B cell (primary cell): Measurements from ENCODE around the gene FBXO3. TPM values are rescaled to one million over a fixed set of nuclear protein-coding genes. Genes with fewer than 3 reads are reported as not detected.
A peak's percentile ranks its signal among the peaks of the same experiment; 100 is the strongest.

Experiments
- ATAC-seq: fragments of 200-7000 bp; cut with Tn5 transposase; one replicate; pipeline ENCODE4 v1.10.0; 2021; ENCODE audit warnings: low read depth, mild to moderate bottlenecking, moderate number of reproducible peaks, moderate library complexity
- CTCF ChIA-PET: fragments of 350-600 bp; sonication (Branson Sonifier 250); formaldehyde crosslinking; loops from one replicate; lab custom pipeline; 2021; ENCODE audit warnings: antibody characterized with exemption, inconsistent platforms; lab: Charles Lee
- POLR2A ChIA-PET: fragments of 350-600 bp; sonication (Branson Sonifier 250); formaldehyde crosslinking; loops from one replicate; lab custom pipeline; 2021; ENCODE audit warnings: antibody characterized with exemption; lab: Charles Lee
- DNase-seq: peaks from one replicate; pipeline ENCODE4 v3.0.0; 2013
- H2AFZ ChIP-seq: 2 replicates; pipeline ENCODE4 v1.6.1; 2012; ENCODE audit warnings: mild to moderate bottlenecking, low read depth, low read length; ENCODE audit not compliant: insufficient read depth, poor library complexity, severe bottlenecking
- H3K27ac ChIP-seq, 2 donors: 1 replicate in 1 of 2; 2 replicates in 1 of 2; pipeline ENCODE4 v1.5.1; 2012 to 2013; ENCODE audit warnings: low read length in 2 of 2, mild to moderate bottlenecking in 2 of 2, moderate library complexity in 1 of 2
- H3K27me3 ChIP-seq, 4 experiments: fragments of 200-600 bp in 1 of 4; sonication (generic) in 1 of 4; replicated peaks in 1 of 4; 1 replicate in 2 of 4; 2 replicates in 2 of 4; pipeline versions ENCODE4 v1.6.1 to v1.7.0; 2013 to 2016; ENCODE audit warnings: low read length in 3 of 4, mild to moderate bottlenecking in 2 of 4, mixed read lengths in 1 of 4, moderate library complexity in 1 of 4; ENCODE audit not compliant: insufficient read depth in 4 of 4, control insufficient read depth in 3 of 4; ENCODE audit errors: control extremely low read depth in 1 of 4
- H3K36me3 ChIP-seq, 2 experiments: replicated peaks in 1 of 2; 1 replicate in 1 of 2; 2 replicates in 1 of 2; pipeline versions ENCODE4 v1.6.1 to v1.7.1; 2013; ENCODE audit warnings: low read length in 1 of 2; ENCODE audit not compliant: insufficient read depth in 2 of 2, control insufficient read depth in 1 of 2; ENCODE audit errors: control extremely low read depth in 1 of 2, extremely low read depth in 1 of 2
- H3K4me1 ChIP-seq, 2 donors: fragments of 200-600 bp in 1 of 2; sonication (generic) in 1 of 2; 1 replicate in 1 of 2; 2 replicates in 1 of 2; pipeline versions ENCODE4 v1.5.1 to v1.6.1; 2013 to 2017; ENCODE audit warnings: low read length in 2 of 2; ENCODE audit not compliant: control insufficient read depth in 2 of 2, insufficient read depth in 2 of 2
- H3K4me2 ChIP-seq: replicated peaks from 2 replicates; pipeline ENCODE3; 2012; ENCODE audit warnings: mild to moderate bottlenecking, low read depth, low read length; ENCODE audit not compliant: poor library complexity, severe bottlenecking
- H3K4me3 ChIP-seq, 5 experiments: fragments of 200-600 bp in 1 of 5; sonication (generic) in 1 of 5; 1 replicate in 3 of 5; 2 replicates in 2 of 5; pipeline versions ENCODE4 v1.5.1 to v1.7.0; 2011 to 2016; ENCODE audit warnings: low read length in 4 of 5, mild to moderate bottlenecking in 4 of 5, low read depth in 2 of 5, control low read depth in 1 of 5, moderate library complexity in 1 of 5; ENCODE audit not compliant: insufficient read depth in 1 of 5; ENCODE audit errors: control extremely low read depth in 1 of 5, extremely low read depth in 1 of 5
- H3K79me2 ChIP-seq: fragments of 200-600 bp; sonication (generic); one replicate; pipeline ENCODE4 v1.6.0; 2016; ENCODE audit warnings: low read length; ENCODE audit not compliant: control insufficient read depth, insufficient read depth
- H3K9ac ChIP-seq: fragments of 200-600 bp; sonication (generic); 2 replicates; pipeline ENCODE4 v1.6.1; 2017; ENCODE audit warnings: mild to moderate bottlenecking, low read length, moderate library complexity
- H3K9me3 ChIP-seq, 3 donors: one replicate each; pipeline versions ENCODE4 v1.6.1 to v1.7.1; 2013; ENCODE audit warnings: low read length in 2 of 3; ENCODE audit not compliant: control insufficient read depth in 2 of 3, insufficient read depth in 1 of 3; ENCODE audit errors: control extremely low read depth in 1 of 3
- H4K20me1 ChIP-seq: 2 replicates; pipeline ENCODE4 v1.6.0; 2012; ENCODE audit warnings: mild to moderate bottlenecking, low read length; ENCODE audit not compliant: insufficient read depth, control insufficient read depth, poor library complexity, severe bottlenecking
- H3K27ac Mint-ChIP-seq: one replicate; pipeline ENCODE4 v1.8.0; 2021; ENCODE audit warnings: mixed read lengths
- H3K27me3 Mint-ChIP-seq: one replicate; pipeline ENCODE4 v1.8.0; 2021; ENCODE audit warnings: mixed read lengths
- H3K4me1 Mint-ChIP-seq: one replicate; pipeline ENCODE4 v1.8.0; 2021; ENCODE audit warnings: mixed read lengths
- H3K4me3 Mint-ChIP-seq: one replicate; pipeline ENCODE4 v1.8.0; 2021; ENCODE audit warnings: mixed read lengths
- H3K9me3 Mint-ChIP-seq: one replicate; pipeline ENCODE4 v1.8.0; 2022; ENCODE audit warnings: mixed read lengths; ENCODE audit not compliant: insufficient read depth
- EZH2 ChIP-seq: IDR thresholded peaks from 2 replicates; pipeline ENCODE4 v1.6.1; 2012; ENCODE audit warnings: borderline replicate concordance, low read depth, mild to moderate bottlenecking, moderate library complexity, low read length; ENCODE audit not compliant: insufficient read depth, poor library complexity, severe bottlenecking
- WGBS: methylation state at CpG from one replicate; pipeline ENCODE4 v1.1.5; 2013; ENCODE audit warnings: missing lambda C conversion rate; ENCODE audit not compliant: insufficient coverage; 5-methylcytosine and 5-hydroxymethylcytosine counted together
- intact Hi-C: fragments of 100-400 bp; cut with micrococcal nuclease; formaldehyde crosslinking; loops from one replicate; pipeline ENCODE4 v1.10.0; 2022
- polyA plus RNA-seq: library from polyadenylated mRNA; depleted of rRNA; stranded (reverse); fragments of >200 nt; gene quantifications from 2 replicates; pipeline ENCODE4 v1.2.3, GENCODE V29; 2012
- total RNA-seq, 2 donors: library from RNA; stranded (reverse); fragments of 120-200 nt in 1 of 2; gene quantifications; 1 replicate in 1 of 2; 2 replicates in 1 of 2; pipeline versions ENCODE4 v1.2.3 to v1.2.4, GENCODE V29; 2013 to 2022
- TF ChIP-seq, protein P1 (sequence below): fragments of 200-600 bp; IDR thresholded peaks from one replicate; pipeline ENCODE4 v1.8.0; 2022; ENCODE audit warnings: antibody characterized with exemption, mild to moderate bottlenecking

FBXO3 gene
- total and polyA plus RNA-seq, 2 donors (not counting 1 experiment from before 2014, with no cell fraction given): 16.8 to 34.3 TPM

DNA sequence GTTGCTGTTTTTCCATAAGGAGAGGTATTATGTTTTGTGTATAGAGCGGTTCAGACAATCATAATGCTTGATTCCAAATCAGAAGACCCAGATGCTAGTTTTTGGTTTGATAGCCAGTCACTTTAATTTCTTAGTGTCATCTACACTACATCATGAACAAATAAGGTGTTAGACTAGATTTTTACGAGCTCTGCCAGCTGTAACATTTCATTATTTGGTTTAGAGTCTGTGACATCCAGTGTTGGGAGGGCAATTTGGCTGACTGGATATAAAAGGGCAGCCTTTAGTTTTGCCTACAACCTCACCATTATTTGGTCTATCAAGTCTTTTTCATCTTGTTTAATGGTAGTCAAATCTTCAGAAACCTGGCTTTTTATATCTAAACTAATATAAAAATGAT lies 30.2 kb upstream of the FBXO3 start:
- H3K9ac ChIP-seq: no peak overlapping the region
- no peaks in the 10 kb centered on the region for H3K79me2 ChIP-seq
- H3K27me3 ChIP-seq: peaks cover 0 to 23% (median 21%) of the 10 kb centered on the region in 4 experiments
- peaks cover 46% of the 10 kb centered on the region for H3K27me3 Mint-ChIP-seq
- DNase-seq (no peak), ATAC-seq (no peak)
- no peak overlapping the region for H3K4me3 ChIP-seq
- no peaks in the 10 kb centered on the region for H3K4me1 ChIP-seq
- intact Hi-C loops: no loop called here
- H2AFZ ChIP-seq: no peak overlapping the region
- no peaks in the 10 kb centered on the region for H4K20me1 ChIP-seq
- no peaks in the 10 kb centered on the region for H3K9me3 ChIP-seq
- H3K4me1 Mint-ChIP-seq: peaks cover 3% of the 10 kb centered on the region
- TF ChIP-seq, protein P1, sequence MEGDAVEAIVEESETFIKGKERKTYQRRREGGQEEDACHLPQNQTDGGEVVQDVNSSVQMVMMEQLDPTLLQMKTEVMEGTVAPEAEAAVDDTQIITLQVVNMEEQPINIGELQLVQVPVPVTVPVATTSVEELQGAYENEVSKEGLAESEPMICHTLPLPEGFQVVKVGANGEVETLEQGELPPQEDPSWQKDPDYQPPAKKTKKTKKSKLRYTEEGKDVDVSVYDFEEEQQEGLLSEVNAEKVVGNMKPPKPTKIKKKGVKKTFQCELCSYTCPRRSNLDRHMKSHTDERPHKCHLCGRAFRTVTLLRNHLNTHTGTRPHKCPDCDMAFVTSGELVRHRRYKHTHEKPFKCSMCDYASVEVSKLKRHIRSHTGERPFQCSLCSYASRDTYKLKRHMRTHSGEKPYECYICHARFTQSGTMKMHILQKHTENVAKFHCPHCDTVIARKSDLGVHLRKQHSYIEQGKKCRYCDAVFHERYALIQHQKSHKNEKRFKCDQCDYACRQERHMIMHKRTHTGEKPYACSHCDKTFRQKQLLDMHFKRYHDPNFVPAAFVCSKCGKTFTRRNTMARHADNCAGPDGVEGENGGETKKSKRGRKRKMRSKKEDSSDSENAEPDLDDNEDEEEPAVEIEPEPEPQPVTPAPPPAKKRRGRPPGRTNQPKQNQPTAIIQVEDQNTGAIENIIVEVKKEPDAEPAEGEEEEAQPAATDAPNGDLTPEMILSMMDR: no peak
- no peak for TF ChIP-seq EZH2
- H3K27ac Mint-ChIP-seq: no peak overlapping the region
- no CpG with 5 or more reads among the region's 2 CpGs for WGBS
- no peaks in the 10 kb centered on the region for H3K9me3 Mint-ChIP-seq
- ChIA-PET CTCF (interaction anchor here (0.9 to 8.3 kb wide), 4 partner anchors 10 to 184 kb away, joined by 3 to 123 read pairs (median 31); no protein-coding TSS in a partner anchor), POLR2A (no interaction called here)
- no peak overlapping the region for H3K4me2 ChIP-seq
- no peak overlapping the region for H3K27ac ChIP-seq
- H3K36me3 ChIP-seq: no peaks in the 10 kb centered on the region
- H3K4me3 Mint-ChIP-seq: no peak overlapping the region

DNA sequence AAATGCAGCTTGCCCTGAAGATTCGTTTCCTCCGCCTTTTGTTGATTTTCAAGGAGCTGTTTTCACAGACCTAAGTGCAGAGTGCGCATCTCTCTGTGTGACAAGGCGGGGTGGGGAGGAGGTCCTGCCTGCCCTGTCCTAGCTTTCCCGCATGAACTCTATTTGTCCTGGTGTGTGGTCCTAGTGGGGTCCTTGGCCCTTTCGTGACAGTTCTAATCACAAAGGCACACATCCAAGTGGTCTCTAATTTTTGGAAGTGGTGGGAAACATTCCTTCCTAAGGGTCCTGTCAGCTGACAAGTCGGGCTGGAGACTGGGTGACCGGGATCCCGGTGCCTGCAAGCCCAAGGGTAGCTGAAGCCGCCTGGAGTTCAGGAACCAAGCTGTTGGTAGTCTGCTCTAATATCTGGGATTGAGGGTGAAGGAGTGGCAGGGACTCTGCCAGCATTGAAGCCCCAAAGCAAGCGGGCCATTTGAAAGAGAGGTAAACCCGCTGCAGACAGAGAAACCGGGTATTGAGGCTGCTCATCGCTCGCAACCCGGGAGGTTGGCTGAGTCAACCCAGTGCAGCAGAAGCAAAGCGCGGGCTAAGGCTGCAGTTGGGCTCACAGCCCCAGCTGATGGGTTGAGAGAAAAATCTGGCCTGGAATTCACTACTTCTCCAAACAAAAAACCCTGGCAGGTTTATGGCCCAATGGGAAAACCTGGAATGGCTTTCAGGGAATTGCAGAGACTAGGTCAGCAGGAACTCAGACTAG lies 28.1 kb upstream of the FBXO3 start:
- WGBS: 10% methylated on average over 13 of the region's 18 CpGs
- CTCF ChIA-PET: interaction anchor here (0.6 to 1.2 kb wide), 3 partner anchors 26 to 390 kb away, joined by 3 read pairs; no protein-coding TSS in a partner anchor

More for the DNA sequence above, 28.1 kb upstream of the FBXO3 start:
- Mint-ChIP-seq H3K4me3 (no peak overlapping the region), H3K27me3 (peaks cover 53% of the 10 kb centered on the region), H3K4me1 (peaks cover 3% of the 10 kb centered on the region), H3K27ac (no peak overlapping the region), H3K9me3 (no peaks in the 10 kb centered on the region)
- no peaks in the 10 kb centered on the region for H3K4me1 ChIP-seq
- H3K27me3 ChIP-seq: peaks cover 0 to 37% (median 21%) of the 10 kb centered on the region in 4 experiments
- TF ChIP-seq EZH2: no peak
- TF ChIP-seq, protein P1: no peak
- POLR2A ChIA-PET: no interaction called here
- no peak for DNase-seq
- H3K4me3 ChIP-seq: no peak overlapping the region
- H2AFZ ChIP-seq: peak overlapping the region; percentile 45
- H3K79me2 ChIP-seq: no peaks in the 10 kb centered on the region
- H3K4me2 ChIP-seq: no peak overlapping the region
- no peaks in the 10 kb centered on the region for H4K20me1 ChIP-seq
- H3K9me3 ChIP-seq: no peaks in the 10 kb centered on the region
- no peak for ATAC-seq
- H3K9ac ChIP-seq: no peak overlapping the region
- H3K36me3 ChIP-seq: no peaks in the 10 kb centered on the region
- H3K27ac ChIP-seq: no peak overlapping the region
- intact Hi-C loops: no loop called here
